Progenitor cell of endocrine pancreas (in vitro differentiated cells): ENCODE data around the gene ZNF77. TPM values are rescaled to one million over a fixed set of nuclear protein-coding genes. Genes with fewer than 3 reads are reported as not detected.
"Not testable (repeated sequence)": the region's sequence is repeated elsewhere in the genome, so short reads cannot be mapped to it uniquely, and the experiment has no call there.

Source experiments
- DNase-seq: peaks from one replicate; pipeline ENCODE4 v3.0.0; 2021; ENCODE audit warnings: low spot score; ENCODE audit not compliant: unreplicated experiment
- H3K27ac Mint-ChIP-seq: 2 replicates; pipeline ENCODE4 v1.8.0; 2021; ENCODE audit warnings: mild to moderate bottlenecking, moderate library complexity, mixed read lengths
- H3K27me3 Mint-ChIP-seq: 2 replicates; pipeline ENCODE4 v1.8.0; 2021; ENCODE audit warnings: mixed read lengths
- H3K36me3 Mint-ChIP-seq: 2 replicates; pipeline ENCODE4 v1.8.0; 2022; ENCODE audit warnings: mixed read lengths; ENCODE audit not compliant: insufficient read depth
- H3K4me1 Mint-ChIP-seq: 2 replicates; pipeline ENCODE4 v1.8.0; 2021; ENCODE audit warnings: low read depth, mixed read lengths
- H3K4me3 Mint-ChIP-seq: 2 replicates; pipeline ENCODE4 v1.8.0; 2021; ENCODE audit warnings: low read depth, mild to moderate bottlenecking, moderate library complexity, mixed read lengths
- H3K9me3 Mint-ChIP-seq: 2 replicates; pipeline ENCODE4 v1.8.0; 2021; ENCODE audit warnings: low read depth, mixed read lengths
- total RNA-seq: library from RNA; stranded (reverse); gene quantifications from 2 replicates; pipeline ENCODE4 v1.2.1, GENCODE V29; 2021
- TF ChIP-seq, protein P1 (sequence below): fragments of 200-600 bp; sonication (generic); IDR thresholded peaks from one replicate; pipeline ENCODE4 v1.5.0; 2021; ENCODE audit warnings: antibody characterized with exemption, mild to moderate bottlenecking; ENCODE audit not compliant: unreplicated experiment

ZNF77 gene
- total RNA-seq, 1 donor from 2014 or later, result 6.3 TPM

- no peak for DNase-seq
- Mint-ChIP-seq H3K4me1 (no peaks in the 10 kb centered on the region), H3K4me3 (no peak overlapping the region), H3K27ac (no peak overlapping the region), H3K36me3 (peaks cover 59% of the 10 kb centered on the region), H3K9me3 (peaks cover 39% of the 10 kb centered on the region), H3K27me3 (no peaks in the 10 kb centered on the region)
- TF ChIP-seq, protein P1, sequence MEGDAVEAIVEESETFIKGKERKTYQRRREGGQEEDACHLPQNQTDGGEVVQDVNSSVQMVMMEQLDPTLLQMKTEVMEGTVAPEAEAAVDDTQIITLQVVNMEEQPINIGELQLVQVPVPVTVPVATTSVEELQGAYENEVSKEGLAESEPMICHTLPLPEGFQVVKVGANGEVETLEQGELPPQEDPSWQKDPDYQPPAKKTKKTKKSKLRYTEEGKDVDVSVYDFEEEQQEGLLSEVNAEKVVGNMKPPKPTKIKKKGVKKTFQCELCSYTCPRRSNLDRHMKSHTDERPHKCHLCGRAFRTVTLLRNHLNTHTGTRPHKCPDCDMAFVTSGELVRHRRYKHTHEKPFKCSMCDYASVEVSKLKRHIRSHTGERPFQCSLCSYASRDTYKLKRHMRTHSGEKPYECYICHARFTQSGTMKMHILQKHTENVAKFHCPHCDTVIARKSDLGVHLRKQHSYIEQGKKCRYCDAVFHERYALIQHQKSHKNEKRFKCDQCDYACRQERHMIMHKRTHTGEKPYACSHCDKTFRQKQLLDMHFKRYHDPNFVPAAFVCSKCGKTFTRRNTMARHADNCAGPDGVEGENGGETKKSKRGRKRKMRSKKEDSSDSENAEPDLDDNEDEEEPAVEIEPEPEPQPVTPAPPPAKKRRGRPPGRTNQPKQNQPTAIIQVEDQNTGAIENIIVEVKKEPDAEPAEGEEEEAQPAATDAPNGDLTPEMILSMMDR, result no peak
Measured at GRCh38 chr19:2912306-2912705, 32.5 kb downstream of the ZNF77 start.

- TF ChIP-seq, protein P1, result no peak
- peaks cover 1% of the 10 kb centered on the region for H3K4me1 Mint-ChIP-seq
- peaks cover 13% of the 10 kb centered on the region for H3K9me3 Mint-ChIP-seq
- H3K36me3 Mint-ChIP-seq, result peaks cover 13% of the 10 kb centered on the region
- H3K27ac Mint-ChIP-seq, result no peak overlapping the region
- no peak overlapping the region for H3K4me3 Mint-ChIP-seq
- DNase-seq, result no peak
- H3K27me3 Mint-ChIP-seq, result no peaks in the 10 kb centered on the region
Measured at GRCh38 chr19:2906631-2907195, 38.1 kb downstream of the ZNF77 start.

- H3K36me3 Mint-ChIP-seq, result peaks cover 10% of the 10 kb centered on the region
- DNase-seq, result no peak
- no peak overlapping the region for H3K4me3 Mint-ChIP-seq
- TF ChIP-seq, protein P1, result no peak
- peaks cover 3% of the 10 kb centered on the region for H3K4me1 Mint-ChIP-seq
- H3K9me3 Mint-ChIP-seq, result peaks cover 10% of the 10 kb centered on the region
- H3K27ac Mint-ChIP-seq, result no peak overlapping the region
- no peaks in the 10 kb centered on the region for H3K27me3 Mint-ChIP-seq
Measured at GRCh38 chr19:2905918-2906519, 38.8 kb downstream of the ZNF77 start.

- H3K9me3 Mint-ChIP-seq, H3K4me1 Mint-ChIP-seq, DNase-seq, H3K4me3 Mint-ChIP-seq, H3K27me3 Mint-ChIP-seq, H3K36me3 Mint-ChIP-seq, H3K27ac Mint-ChIP-seq: not testable (repeated sequence)
Measured at GRCh38 chr19:2903326-2903725, 41.4 kb downstream of the ZNF77 start.

DNA sequence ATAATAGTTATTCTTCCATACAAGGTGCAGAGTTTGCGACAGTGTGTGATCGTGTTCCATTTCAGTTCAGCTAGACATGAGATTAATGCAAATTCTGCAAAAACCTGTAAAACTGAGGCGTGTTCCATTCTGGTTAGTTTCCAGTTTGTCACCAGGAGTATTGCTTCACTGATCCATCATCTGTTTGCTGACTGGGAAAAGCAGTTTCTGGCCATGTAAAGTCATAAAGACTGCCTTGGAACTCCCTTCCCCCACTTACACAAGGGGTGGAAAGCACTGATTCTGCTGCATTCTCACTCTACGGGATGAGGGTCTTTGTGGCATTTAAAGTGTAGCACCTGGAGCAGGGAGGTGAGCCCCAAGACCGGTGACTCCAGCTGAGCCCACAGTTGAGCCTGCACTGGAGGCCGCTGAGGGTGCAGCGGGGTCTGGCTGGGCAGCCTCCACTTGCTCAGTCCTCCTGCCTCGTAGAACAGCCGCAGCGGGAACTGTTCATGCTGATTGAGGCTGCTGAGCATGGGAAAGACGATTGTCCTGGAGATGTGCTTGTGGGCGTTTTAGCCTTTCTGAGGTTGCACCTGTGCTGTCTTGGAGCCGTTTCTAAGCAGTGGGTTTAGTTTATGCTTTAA is 42.1 kb downstream of the ZNF77 start:
- Mint-ChIP-seq H3K36me3 (peaks cover 1% of the 10 kb centered on the region), H3K4me3 (peak overlapping the region; percentile 20)
- TF ChIP-seq, protein P1, result no peak

More for the DNA sequence above, 42.1 kb downstream of the ZNF77 start:
- Mint-ChIP-seq H3K27ac (no peak overlapping the region), H3K27me3 (no peaks in the 10 kb centered on the region), H3K4me1 (peaks cover 5% of the 10 kb centered on the region), H3K9me3 (peaks cover 3% of the 10 kb centered on the region)
- no peak for DNase-seq
